Ovary (tissue), 9 donors: ENCODE data around the gene SLX4IP. TPM values are rescaled to one million over a fixed set of nuclear protein-coding genes. Genes with fewer than 3 reads are reported as not detected.

ENCODE experiments used
- DNase-seq, 5 donors: peaks; one replicate each; pipeline ENCODE4 v3.0.0-alpha.2; 2019 to 2020
- H3K27ac ChIP-seq, 2 donors: fragments of 200-600 bp; one replicate each; pipeline versions ENCODE4 v1.5.1 to v1.8.0; 2019 to 2022
- H3K27me3 ChIP-seq: fragments of 200-600 bp; one replicate; pipeline ENCODE4 v1.8.0; 2022
- H3K36me3 ChIP-seq: fragments of 200-600 bp; sonication (generic); one replicate; pipeline ENCODE4 v1.5.1; 2019
- H3K4me1 ChIP-seq: one replicate; pipeline ENCODE4 v1.8.1; 2013; ENCODE audit warnings: mild to moderate bottlenecking, moderate library complexity; ENCODE audit not compliant: insufficient read depth
- H3K4me3 ChIP-seq: fragments of 200-600 bp; sonication (generic); one replicate; pipeline ENCODE4 v1.5.1; 2017
- H3K9me3 ChIP-seq, 2 donors: fragments of 200-600 bp in 1 of 2; sonication (generic) in 1 of 2; one replicate each; pipeline versions ENCODE4 v1.5.1 to v1.8.1; 2013 to 2019; ENCODE audit warnings: mild to moderate bottlenecking in 1 of 2, moderate library complexity in 1 of 2
- EP300 ChIP-seq: sonication (generic); formaldehyde crosslinking; IDR thresholded peaks from one replicate; pipeline ENCODE4 v1.6.1; 2017; ENCODE audit warnings: antibody characterized with exemption
- POLR2A ChIP-seq: fragments of 450-650 bp; IDR thresholded peaks from one replicate; pipeline ENCODE4 v1.6.1; 2017; ENCODE audit warnings: antibody characterized with exemption, mild to moderate bottlenecking, moderate library complexity
- WGBS, 3 donors: extraction: QIAGEN DNeasy Blood & Tissue Kit in 1 of 3; methylation state at CpG; one replicate each; pipeline versions ENCODE4 v1.1.5 to v1.1.7; 2013 to 2017; 5-methylcytosine and 5-hydroxymethylcytosine counted together
- intact Hi-C, 4 donors: fragments of 100-400 bp; cut with DNase I; formaldehyde crosslinking; loops; one replicate each; pipeline versions ENCODE4 v1.11.0 to v1.15.1; 2022 to 2023
- polyA plus RNA-seq, 2 donors: library from polyadenylated mRNA; stranded (reverse); fragments of 200-250 nt in 1 of 2; fragments of 350-450 nt in 1 of 2; fragmentation: Illumina TruSeq in 1 of 2; extraction: RNeasy Lipid Tissue Mini Kit (QIAGEN cat#74804) in 1 of 2; gene quantifications; one replicate each; pipeline ENCODE4 v1.2.3, GENCODE V29; 2013 to 2014
- total RNA-seq, 7 donors: library from RNA; depleted of rRNA in 2 of 7; stranded (reverse); fragments of >200 nt in 2 of 7; fragmentation: NEBNext Ultra II Directional in 3 of 7; extraction: Animal tissue kit (Norgen Biotek cat#: 25700) in 3 of 7; gene quantifications; one replicate each; pipeline versions ENCODE4 v1.1.0 to v1.2.4, GENCODE V29; 2016 to 2023
- TF ChIP-seq, protein P1 (sequence below), 3 donors: fragments of 450-650 bp in 2 of 3; fragments of 200-600 bp in 1 of 3; IDR thresholded peaks; one replicate each; pipeline versions ENCODE4 v1.5.1 to v1.8.0; 2016 to 2022; ENCODE audit warnings: antibody characterized with exemption in 3 of 3, mild to moderate bottlenecking in 1 of 3
- donor health status: DM: no; HTN: no; CAD: no; lungs with moderate emphysema.
- donor health status: DM: no; HTN: no; CAD: no.
- donor health status: Bipolar disorder and iron deficiency.
- donor health status: DM: yes; HTN: yes; CAD: no.
- donor health status: DM: no; HTN: no; CAD: no.
- donor health status: DM: yes; HTN: yes; CAD: no.

Gene SLX4IP
- total and polyA plus RNA-seq, 9 donors: 0.98 to 5.1 (median 2.8) TPM

GRCh38 chr20:10560686-10561085 lies 125.6 kb downstream of the SLX4IP start:
- H3K4me3 ChIP-seq: no peak overlapping the region
- 86 to 94% (median 90%) methylated on average over 2 of the region's 2 CpGs for WGBS, 3 donors
- no peak for DNase-seq
- no peaks in the 10 kb centered on the region for H3K36me3 ChIP-seq
- H3K27me3 ChIP-seq: no peaks in the 10 kb centered on the region
- H3K4me1 ChIP-seq: peaks cover 6% of the 10 kb centered on the region
- H3K27ac ChIP-seq: no peak overlapping the region
- H3K9me3 ChIP-seq: no peaks in the 10 kb centered on the region
- intact Hi-C loops: no loop called here
- TF ChIP-seq EP300 (no peak), POLR2A (no peak)

DNA sequence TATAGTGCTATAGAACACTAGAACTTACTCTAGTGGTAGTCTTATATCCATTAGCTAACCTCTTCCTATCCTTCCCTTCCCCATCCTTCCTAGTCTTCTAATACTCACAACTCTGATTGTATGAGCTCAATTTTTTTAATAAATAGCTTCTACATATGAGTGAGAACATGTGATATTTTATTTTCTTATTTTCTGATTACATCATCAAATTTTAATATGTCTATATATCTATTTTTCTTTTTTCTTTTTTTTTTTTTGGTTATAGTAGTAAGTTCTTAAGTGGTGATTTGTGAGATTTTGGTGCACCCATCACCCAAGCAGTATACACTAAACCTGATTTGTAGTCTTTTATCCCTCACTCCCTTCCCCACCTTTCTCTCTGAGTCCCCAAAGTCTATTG lies 126.2 kb downstream of the SLX4IP start:
- H3K36me3 ChIP-seq: no peaks in the 10 kb centered on the region
- TF ChIP-seq EP300: no peak
- TF ChIP-seq, protein P1, sequence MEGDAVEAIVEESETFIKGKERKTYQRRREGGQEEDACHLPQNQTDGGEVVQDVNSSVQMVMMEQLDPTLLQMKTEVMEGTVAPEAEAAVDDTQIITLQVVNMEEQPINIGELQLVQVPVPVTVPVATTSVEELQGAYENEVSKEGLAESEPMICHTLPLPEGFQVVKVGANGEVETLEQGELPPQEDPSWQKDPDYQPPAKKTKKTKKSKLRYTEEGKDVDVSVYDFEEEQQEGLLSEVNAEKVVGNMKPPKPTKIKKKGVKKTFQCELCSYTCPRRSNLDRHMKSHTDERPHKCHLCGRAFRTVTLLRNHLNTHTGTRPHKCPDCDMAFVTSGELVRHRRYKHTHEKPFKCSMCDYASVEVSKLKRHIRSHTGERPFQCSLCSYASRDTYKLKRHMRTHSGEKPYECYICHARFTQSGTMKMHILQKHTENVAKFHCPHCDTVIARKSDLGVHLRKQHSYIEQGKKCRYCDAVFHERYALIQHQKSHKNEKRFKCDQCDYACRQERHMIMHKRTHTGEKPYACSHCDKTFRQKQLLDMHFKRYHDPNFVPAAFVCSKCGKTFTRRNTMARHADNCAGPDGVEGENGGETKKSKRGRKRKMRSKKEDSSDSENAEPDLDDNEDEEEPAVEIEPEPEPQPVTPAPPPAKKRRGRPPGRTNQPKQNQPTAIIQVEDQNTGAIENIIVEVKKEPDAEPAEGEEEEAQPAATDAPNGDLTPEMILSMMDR (IDR thresholded peaks at IDR 0.05): no peak
- peaks cover 6% of the 10 kb centered on the region for H3K4me1 ChIP-seq
- H3K4me3 ChIP-seq: no peak overlapping the region
- DNase-seq: no peak
- intact Hi-C loops: no loop called here
- no peaks in the 10 kb centered on the region for H3K27me3 ChIP-seq
- H3K27ac ChIP-seq: no peak overlapping the region
- H3K9me3 ChIP-seq: no peaks in the 10 kb centered on the region

GRCh38 chr20:10562899-10563298 lies 127.8 kb downstream of the SLX4IP start:
- Histone ChIP-seq H3K36me3 (no peaks in the 10 kb centered on the region), H3K4me1 (peaks cover 6% of the 10 kb centered on the region), H3K4me3 (no peak overlapping the region), H3K27me3 (no peaks in the 10 kb centered on the region), H3K9me3 (no peaks in the 10 kb centered on the region), H3K27ac (no peak overlapping the region)
- WGBS, 3 donors: 89 to 92% (median 91%) methylated on average over 4 of the region's 4 CpGs
- DNase-seq: no peak
- no peak for TF ChIP-seq EP300
- TF ChIP-seq, protein P1 (IDR thresholded peaks at IDR 0.05): no peak
- TF ChIP-seq POLR2A: no peak
- intact Hi-C loops: no loop called here

- TF ChIP-seq, protein P1 (IDR thresholded peaks at IDR 0.05): no peak
- TF ChIP-seq EP300: no peak
- TF ChIP-seq POLR2A: no peak
Measured at GRCh38 chr20:10563935-10564492, 128.9 kb downstream of the SLX4IP start.

DNA sequence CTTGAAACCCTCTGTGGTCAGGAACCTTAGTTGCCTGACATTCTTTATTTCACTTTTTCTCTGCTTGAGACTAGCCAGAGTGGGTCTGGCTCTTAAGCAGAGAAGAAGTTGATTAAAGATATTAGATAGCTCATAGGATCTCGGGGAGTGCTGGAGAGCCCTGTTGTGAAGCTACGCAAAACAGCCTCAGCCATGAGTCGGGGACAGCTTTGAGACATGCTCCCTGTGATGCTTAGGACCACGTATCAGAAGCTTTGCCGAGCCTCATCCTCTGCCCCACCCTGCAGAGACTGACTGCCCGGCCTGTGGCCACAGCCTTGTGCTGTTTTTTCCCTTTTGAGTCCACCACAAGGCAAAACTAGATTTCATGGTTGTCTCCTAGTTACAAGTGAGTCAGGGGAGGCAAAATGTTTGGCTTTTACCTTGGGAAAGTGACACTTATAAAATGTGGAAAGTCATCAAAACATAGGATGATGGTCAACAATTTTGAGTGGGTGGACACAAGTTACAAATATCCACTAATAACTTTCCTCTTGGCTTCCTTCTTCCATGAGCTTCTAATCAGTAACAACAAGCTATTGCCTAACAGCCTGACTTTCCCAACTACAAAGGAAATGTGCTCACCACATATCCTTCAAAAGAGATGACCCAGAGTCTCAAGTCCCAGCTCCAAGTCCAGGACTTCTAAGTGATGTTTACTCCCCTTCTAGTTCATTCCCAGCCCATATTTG lies 130.3 kb downstream of the SLX4IP start:
- Histone ChIP-seq H3K4me1 (peaks cover 3% of the 10 kb centered on the region), H3K36me3 (no peaks in the 10 kb centered on the region), H3K9me3 (no peaks in the 10 kb centered on the region), H3K27me3 (no peaks in the 10 kb centered on the region), H3K4me3 (no peak overlapping the region), H3K27ac (no peak overlapping the region)
- TF ChIP-seq EP300 (no peak), POLR2A (no peak)
- TF ChIP-seq, protein P1 (IDR thresholded peaks at IDR 0.05): no peak
- DNase-seq: peak in 1 of 5 donors; percentile 31
- intact Hi-C loops: loop anchor here in 1 of 4 donors (5.0 kb wide), 1 partner anchor 72 kb away; no protein-coding TSS in a partner anchor
- 75 to 81% (median 80%) methylated on average over 6 of the region's 6 CpGs for WGBS, 3 donors

More at GRCh38 chr20:10563935-10564492, 128.9 kb downstream of the SLX4IP start:
- intact Hi-C loops: no loop called here
- H3K27ac ChIP-seq: no peak overlapping the region
- H3K36me3 ChIP-seq: no peaks in the 10 kb centered on the region
- 92 to 98% (median 94%) methylated on average over 3 of the region's 3 CpGs for WGBS, 3 donors
- no peak for DNase-seq
- no peak overlapping the region for H3K4me3 ChIP-seq
- H3K9me3 ChIP-seq: no peaks in the 10 kb centered on the region
- H3K4me1 ChIP-seq: peaks cover 3% of the 10 kb centered on the region
- H3K27me3 ChIP-seq: no peaks in the 10 kb centered on the region
